ENCODE measurements around the gene SUPT5H.
"Not testable (repeated sequence)": the region's sequence is repeated elsewhere in the genome, so short reads cannot be mapped to it uniquely, and the experiment has no call there.

The SUPT5H gene

DNA sequence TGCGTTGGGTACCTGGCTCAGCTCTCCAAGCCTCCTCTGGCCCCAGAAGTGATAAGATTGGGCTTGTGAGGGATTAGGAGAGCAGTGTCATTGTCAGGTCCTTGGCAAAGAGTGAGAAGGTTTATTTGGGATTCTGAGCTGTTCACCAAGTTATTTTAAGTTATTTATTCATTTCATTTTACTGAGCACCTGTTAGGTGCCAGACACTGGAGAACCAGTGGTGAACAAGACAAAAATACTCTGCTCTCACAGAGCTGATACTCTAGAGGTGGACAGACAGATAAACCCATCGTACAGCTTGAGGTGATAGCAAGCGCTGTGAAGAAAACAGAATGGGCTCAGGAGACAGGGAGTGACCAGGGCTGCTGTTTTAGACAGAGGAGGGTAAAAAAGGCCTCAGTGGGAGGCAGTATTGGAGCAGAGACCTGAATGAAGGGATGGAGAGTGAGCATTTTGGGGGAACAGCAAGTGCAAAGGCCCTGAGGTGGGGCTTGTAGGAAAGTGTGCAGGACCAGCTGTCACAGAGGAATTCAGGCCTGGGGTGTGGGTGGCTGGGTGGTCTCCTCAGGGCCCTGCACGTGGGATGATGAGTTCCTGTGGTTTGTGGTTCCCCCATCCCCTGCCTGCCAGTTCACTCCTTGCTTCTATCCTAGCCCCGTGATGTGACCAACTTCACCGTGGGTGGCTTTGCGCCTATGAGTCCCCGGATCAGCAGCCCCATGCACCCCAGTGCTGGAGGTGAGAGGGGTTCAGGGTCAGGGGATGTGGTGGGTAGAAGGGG, 26.6 kb downstream of the SUPT5H start:
- Histone ChIP-seq H3K9me3 (ENCODE audit: control insufficient read depth, low read length) (no peaks in the 10 kb centered on the region), H3K4me3 (ENCODE audit: extremely low read depth, insufficient read depth, low read length, poor library complexity, severe bottlenecking) (no peak overlapping the region), H3K36me3 (ENCODE audit: control insufficient read depth, insufficient read depth, low read length) (peaks cover 94% of the 10 kb centered on the region), H3K4me1 (ENCODE audit: control insufficient read depth, insufficient read depth, low read length, poor library complexity, severe bottlenecking) (no peaks in the 10 kb centered on the region), H3K27ac (ENCODE audit: low read depth, low read length, severe bottlenecking) (no peak overlapping the region)
- 97 to 100% methylated on average over 2 to 6 of the region's 8 CpGs for WGBS, 2 experiments (ENCODE audit: insufficient coverage in 2 of 2)

DNA sequence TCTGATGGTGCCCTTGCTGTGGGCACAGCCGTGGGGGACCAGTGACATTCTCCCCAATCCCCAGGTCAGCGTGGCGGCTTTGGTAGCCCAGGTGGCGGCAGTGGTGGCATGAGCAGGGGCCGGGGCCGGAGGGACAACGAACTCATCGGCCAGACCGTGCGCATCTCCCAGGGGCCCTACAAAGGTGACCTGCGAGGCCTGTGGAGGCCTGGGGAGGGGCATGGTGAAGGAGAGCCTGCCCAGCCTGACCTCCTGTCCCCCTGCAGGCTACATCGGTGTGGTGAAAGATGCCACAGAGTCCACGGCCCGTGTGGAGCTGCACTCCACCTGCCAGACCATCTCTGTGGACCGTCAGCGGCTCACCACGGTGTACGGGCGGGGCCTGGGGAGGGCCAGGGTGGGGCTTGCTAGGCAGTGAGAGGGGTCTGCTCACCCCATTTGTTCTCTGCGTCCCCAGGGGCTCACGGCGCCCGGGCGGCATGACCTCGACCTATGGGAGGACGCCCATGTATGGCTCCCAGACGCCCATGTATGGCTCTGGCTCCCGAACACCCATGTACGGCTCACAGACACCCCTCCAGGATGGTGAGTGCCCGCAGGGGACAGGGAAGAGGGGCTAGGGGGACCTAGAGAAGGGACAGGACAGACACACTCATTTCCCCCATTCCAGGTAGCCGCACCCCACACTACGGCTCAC, 27.5 kb downstream of the SUPT5H start:
- Histone ChIP-seq H3K27ac (ENCODE audit: low read depth, low read length, severe bottlenecking) (no peak overlapping the region), H3K36me3 (ENCODE audit: control insufficient read depth, insufficient read depth, low read length) (peaks cover 88% of the 10 kb centered on the region), H3K4me1 (ENCODE audit: control insufficient read depth, insufficient read depth, low read length, poor library complexity, severe bottlenecking) (no peaks in the 10 kb centered on the region), H3K4me3 (ENCODE audit: extremely low read depth, insufficient read depth, low read length, poor library complexity, severe bottlenecking) (no peak overlapping the region), H3K9me3 (ENCODE audit: control insufficient read depth, low read length) (no peaks in the 10 kb centered on the region)
- 92 to 97% methylated on average over 22 to 29 of the region's 32 CpGs for WGBS, 2 experiments (ENCODE audit: insufficient coverage in 2 of 2)

DNA sequence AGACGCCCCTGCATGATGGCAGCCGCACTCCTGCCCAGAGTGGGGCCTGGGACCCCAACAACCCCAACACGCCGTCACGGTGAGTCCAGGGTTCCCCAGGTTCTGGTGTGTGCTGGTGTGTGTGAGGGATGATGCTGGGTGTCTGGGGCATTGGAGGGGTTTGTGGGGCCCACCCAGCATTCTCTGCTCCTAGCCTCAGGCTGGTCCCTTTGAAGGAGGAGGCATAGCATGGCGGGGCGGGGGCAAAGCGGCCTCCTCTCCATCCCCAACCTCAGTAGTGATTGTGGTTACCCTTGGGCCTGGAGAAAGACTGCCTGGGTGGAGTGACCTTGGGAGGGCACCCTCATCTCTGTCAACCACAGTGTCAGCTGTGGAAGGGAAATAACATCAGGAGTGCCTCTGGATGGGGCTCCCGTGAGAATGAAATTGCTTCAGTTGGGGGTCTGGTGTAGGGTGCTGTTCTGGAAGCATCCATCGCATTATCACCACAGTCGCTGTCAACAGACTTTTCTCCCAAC, 28.1 kb downstream of the SUPT5H start:
- no peak overlapping the region for H3K4me3 ChIP-seq (ENCODE audit: extremely low read depth, insufficient read depth, low read length, poor library complexity, severe bottlenecking)
- no peak overlapping the region for H3K27ac ChIP-seq (ENCODE audit: low read depth, low read length, severe bottlenecking)
- no peaks in the 10 kb centered on the region for H3K9me3 ChIP-seq (ENCODE audit: control insufficient read depth, low read length)
- WGBS, 2 experiments (ENCODE audit: insufficient coverage in 2 of 2), result 90 to 100% methylated on average over 3 to 8 of the region's 11 CpGs
- H3K36me3 ChIP-seq (ENCODE audit: control insufficient read depth, insufficient read depth, low read length), result peaks cover 81% of the 10 kb centered on the region
- H3K4me1 ChIP-seq (ENCODE audit: control insufficient read depth, insufficient read depth, low read length, poor library complexity, severe bottlenecking), result no peaks in the 10 kb centered on the region

DNA sequence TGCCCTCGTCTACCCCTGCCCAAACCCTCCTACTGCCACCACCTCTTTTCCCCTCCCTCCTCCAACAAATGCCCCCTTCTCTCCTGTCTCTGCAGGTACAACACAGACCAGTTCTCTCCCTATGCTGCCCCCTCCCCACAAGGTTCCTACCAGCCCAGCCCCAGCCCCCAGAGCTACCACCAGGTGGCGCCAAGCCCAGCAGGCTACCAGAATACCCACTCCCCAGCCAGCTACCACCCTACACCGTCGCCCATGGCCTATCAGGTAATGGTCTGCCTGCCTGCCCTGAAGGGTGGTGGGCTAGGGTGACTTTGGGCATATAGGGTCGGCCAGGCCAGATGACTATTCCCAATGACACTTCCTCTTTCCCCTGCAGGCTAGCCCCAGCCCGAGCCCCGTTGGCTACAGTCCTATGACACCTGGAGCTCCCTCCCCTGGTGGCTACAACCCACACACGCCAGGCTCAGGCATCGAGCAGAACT, 28.8 kb downstream of the SUPT5H start:
- 68 to 69% methylated on average over 7 to 9 of the region's 9 CpGs for WGBS, 2 experiments (ENCODE audit: insufficient coverage in 2 of 2)
- H3K36me3 ChIP-seq (ENCODE audit: control insufficient read depth, insufficient read depth, low read length), result peaks cover 75% of the 10 kb centered on the region
- H3K4me1 ChIP-seq (ENCODE audit: control insufficient read depth, insufficient read depth, low read length, poor library complexity, severe bottlenecking), result no peaks in the 10 kb centered on the region

DNA sequence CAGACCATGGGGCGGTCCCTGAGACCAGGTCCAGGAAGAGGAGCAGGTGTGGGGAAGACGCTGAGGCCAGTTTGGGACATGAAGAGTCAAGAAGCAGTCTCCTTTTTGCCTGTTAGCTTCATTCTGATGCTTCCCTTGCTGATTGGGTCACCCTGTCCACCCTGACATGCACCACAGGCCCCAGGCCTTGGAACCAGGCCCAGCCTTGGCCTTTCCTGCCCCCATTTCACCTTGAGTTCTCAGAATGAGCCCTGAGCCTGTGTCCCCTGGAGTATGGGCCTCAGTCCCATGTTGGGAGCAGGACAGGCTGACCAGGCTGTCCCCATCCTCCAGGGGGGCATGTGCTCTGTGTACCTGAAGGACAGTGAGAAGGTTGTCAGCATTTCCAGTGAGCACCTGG, 30.4 kb downstream of the SUPT5H start:
- H3K27ac ChIP-seq (ENCODE audit: low read depth, low read length, severe bottlenecking), result no peak overlapping the region
- H3K36me3 ChIP-seq (ENCODE audit: control insufficient read depth, insufficient read depth, low read length), result peaks cover 59% of the 10 kb centered on the region
- H3K4me1 ChIP-seq (ENCODE audit: control insufficient read depth, insufficient read depth, low read length, poor library complexity, severe bottlenecking), result peaks cover 3% of the 10 kb centered on the region
- H3K4me3 ChIP-seq (ENCODE audit: extremely low read depth, insufficient read depth, low read length, poor library complexity, severe bottlenecking), result no peak overlapping the region
- H3K9me3 ChIP-seq (ENCODE audit: control insufficient read depth, low read length), result no peaks in the 10 kb centered on the region
- 92 to 93% methylated on average over 2 of the region's 2 CpGs for whole genome bisulfite sequencing, 2 experiments (ENCODE audit: insufficient coverage in 2 of 2)

More for the DNA sequence above, 28.8 kb downstream of the SUPT5H start:
- Histone ChIP-seq H3K4me3 (ENCODE audit: extremely low read depth, insufficient read depth, low read length, poor library complexity, severe bottlenecking) (no peak overlapping the region), H3K9me3 (ENCODE audit: control insufficient read depth, low read length) (no peaks in the 10 kb centered on the region), H3K27ac (ENCODE audit: low read depth, low read length, severe bottlenecking) (no peak overlapping the region)

DNA sequence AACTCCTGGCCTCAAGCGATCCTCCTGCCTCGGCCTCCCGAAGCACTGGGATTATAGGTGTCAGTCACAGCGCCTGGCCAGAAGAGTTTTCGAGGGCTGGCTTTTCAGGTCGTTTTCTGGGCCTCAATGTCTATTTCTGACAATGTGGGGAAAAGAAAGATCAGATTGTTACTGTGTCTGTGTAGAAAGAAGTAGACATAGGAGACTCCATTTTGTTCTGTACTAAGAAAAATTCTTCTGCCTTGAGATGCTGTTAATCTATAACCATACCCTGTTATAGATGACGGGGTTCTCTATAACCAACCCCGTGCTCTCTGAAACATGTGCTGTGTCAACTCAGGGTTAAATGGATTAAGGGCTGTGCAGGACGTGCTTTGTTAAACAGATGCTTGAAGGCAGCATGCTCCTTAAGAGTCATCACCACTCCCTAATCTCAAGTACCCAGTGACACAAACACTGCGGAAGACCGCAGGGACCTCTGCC, 34.0 kb downstream of the SUPT5H start:
- H3K4me1 ChIP-seq (ENCODE audit: control insufficient read depth, insufficient read depth, low read length, poor library complexity, severe bottlenecking); H3K27ac ChIP-seq (ENCODE audit: low read depth, low read length, severe bottlenecking); H3K9me3 ChIP-seq (ENCODE audit: control insufficient read depth, low read length); H3K4me3 ChIP-seq (ENCODE audit: extremely low read depth, insufficient read depth, low read length, poor library complexity, severe bottlenecking): not testable (repeated sequence)
- 93 to 98% methylated on average over 6 of the region's 11 CpGs for WGBS, 2 experiments (ENCODE audit: insufficient coverage in 2 of 2)
- peaks cover 47% of the 10 kb centered on the region for H3K36me3 ChIP-seq (ENCODE audit: control insufficient read depth, insufficient read depth, low read length)

DNA sequence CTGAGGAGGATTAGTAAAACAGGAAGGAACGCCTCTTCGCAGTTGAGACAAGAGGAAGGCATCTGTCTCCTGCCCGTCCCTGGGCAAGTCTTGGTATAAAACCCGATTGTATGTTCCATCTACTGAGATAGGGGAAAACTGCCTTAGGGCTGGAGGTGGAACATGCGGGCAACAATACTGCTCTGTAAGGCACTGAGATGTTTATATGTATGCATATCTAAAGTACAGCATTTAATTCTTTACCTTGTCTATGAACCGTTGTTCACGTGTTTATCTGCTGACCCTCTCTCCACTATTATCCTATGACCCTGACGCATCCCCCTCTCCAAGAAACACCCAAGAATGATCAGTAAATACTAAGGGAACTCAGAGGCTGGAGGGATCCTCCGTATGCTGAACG, 34.5 kb downstream of the SUPT5H start:
- Histone ChIP-seq H3K4me3 (ENCODE audit: extremely low read depth, insufficient read depth, low read length, poor library complexity, severe bottlenecking) (no peak overlapping the region), H3K27ac (ENCODE audit: low read depth, low read length, severe bottlenecking) (peak overlapping the region; percentile 23), H3K4me1 (ENCODE audit: control insufficient read depth, insufficient read depth, low read length, poor library complexity, severe bottlenecking) (peaks cover 8% of the 10 kb centered on the region), H3K9me3 (ENCODE audit: control insufficient read depth, low read length) (no peaks in the 10 kb centered on the region), H3K36me3 (ENCODE audit: control insufficient read depth, insufficient read depth, low read length) (peaks cover 47% of the 10 kb centered on the region)
- 80 to 97% methylated on average over 4 to 6 of the region's 10 CpGs for WGBS, 2 experiments (ENCODE audit: insufficient coverage in 2 of 2)

DNA sequence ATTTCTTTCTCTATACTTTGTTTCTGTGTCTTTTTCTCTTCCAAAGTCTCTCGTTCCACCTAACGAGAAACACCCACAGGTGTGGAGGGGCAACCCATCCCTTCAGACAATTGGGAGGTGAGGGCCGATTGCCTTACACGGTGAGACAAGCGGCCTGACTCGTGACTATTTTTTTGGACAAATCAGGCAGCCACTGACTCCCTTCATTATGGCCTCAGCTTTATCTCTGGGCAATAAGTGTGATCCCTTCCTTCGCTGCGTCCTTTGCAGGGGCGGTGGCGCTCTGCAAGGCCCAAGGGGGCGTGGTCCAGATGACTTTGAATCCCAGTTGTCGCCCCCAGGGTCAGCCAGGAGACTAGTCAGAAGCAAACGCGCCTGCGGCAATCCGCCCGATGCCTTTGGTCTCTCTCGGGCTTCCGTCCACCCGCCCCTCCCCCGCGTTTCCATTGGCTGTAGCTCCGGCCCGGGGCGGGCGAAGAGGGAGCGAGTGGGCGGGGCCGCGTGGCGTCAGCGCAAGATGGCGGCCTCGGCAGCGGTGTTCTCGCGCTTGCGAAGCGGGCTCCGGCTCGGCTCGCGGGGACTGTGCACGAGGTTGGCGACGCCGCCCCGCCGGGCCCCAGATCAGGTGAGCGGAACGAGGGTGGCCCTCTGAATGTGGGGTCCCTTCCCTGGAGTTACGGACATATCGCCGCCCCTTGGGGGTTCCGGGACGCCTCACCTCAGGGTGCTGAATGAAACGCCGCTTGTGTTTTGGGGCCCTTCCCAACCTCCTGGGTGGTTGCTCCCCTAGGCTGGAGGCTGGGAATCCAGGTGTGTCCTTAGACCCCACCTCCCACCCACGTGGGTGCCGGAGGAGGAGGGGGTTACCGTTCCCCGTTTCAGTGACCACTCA, 35.2 kb downstream of the SUPT5H start, which contains the start of gene TIMM50:
Gene TIMM50 (plus strand): TSS at position 502 of the 892 bp plus-strand sequence. CDS start 16 bp downstream, at position 518.
- peak within 1 kb of the TSS; percentile 74 for H3K4me3 ChIP-seq (ENCODE audit: extremely low read depth, insufficient read depth, low read length, poor library complexity, severe bottlenecking)
- peak within 1 kb of the TSS; percentile 51 for H3K27ac ChIP-seq (ENCODE audit: low read depth, low read length, severe bottlenecking)
- H3K4me1 ChIP-seq (ENCODE audit: control insufficient read depth, insufficient read depth, low read length, poor library complexity, severe bottlenecking), result peaks cover 8% of the 10 kb centered on the region
- WGBS, 2 experiments (ENCODE audit: insufficient coverage in 2 of 2), result 5 to 6% methylated on average over 54 to 58 of the region's 62 CpGs
- H3K9me3 ChIP-seq (ENCODE audit: control insufficient read depth, low read length), result no peaks in the 10 kb centered on the region
- H3K36me3 ChIP-seq (ENCODE audit: control insufficient read depth, insufficient read depth, low read length), result peaks cover 45% of the 10 kb centered on the region

DNA sequence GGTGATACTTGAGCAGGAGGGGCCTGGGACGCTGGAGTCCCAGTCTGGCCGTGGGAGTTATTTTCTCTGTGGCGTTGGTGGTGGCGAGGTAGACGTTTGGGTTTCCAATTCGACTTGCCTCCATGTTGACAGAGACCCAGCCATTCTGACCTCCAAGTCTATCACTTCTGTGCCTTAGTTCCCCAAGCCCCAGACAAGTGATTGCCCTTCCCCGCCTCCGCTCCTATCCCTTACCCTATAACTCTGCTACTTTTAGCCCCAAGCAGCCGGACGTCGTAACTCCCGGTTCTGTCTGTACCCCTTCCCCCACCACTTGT, 35.8 kb downstream of the SUPT5H start:
- peak overlapping the region; percentile 51 for H3K27ac ChIP-seq (ENCODE audit: low read depth, low read length, severe bottlenecking)
- H3K9me3 ChIP-seq (ENCODE audit: control insufficient read depth, low read length), result no peaks in the 10 kb centered on the region
- 1 to 2% methylated on average over 10 of the region's 12 CpGs for WGBS, 2 experiments (ENCODE audit: insufficient coverage in 2 of 2)

DNA sequence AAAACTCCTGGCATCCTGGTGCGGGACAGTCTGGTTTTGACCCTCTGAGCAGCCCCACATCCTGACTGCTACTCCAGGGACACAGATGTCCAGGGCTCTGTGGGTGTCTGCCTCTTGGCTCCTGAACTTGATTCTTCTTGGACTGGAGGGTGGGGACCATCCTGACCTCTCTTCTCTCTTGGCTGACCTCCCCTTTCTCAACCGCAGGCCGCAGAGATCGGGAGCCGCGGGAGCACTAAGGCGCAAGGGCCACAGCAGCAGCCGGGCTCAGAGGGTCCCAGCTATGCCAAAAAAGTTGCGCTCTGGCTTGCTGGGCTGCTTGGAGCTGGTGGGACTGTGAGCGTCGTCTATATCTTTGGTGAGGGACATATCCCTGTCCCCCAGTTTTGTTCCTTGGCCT, 36.3 kb downstream of the SUPT5H start:
- Histone ChIP-seq H3K4me1 (ENCODE audit: control insufficient read depth, insufficient read depth, low read length, poor library complexity, severe bottlenecking) (peaks cover 8% of the 10 kb centered on the region), H3K4me3 (ENCODE audit: extremely low read depth, insufficient read depth, low read length, poor library complexity, severe bottlenecking) (peak overlapping the region; percentile 74), H3K27ac (ENCODE audit: low read depth, low read length, severe bottlenecking) (no peak overlapping the region), H3K36me3 (ENCODE audit: control insufficient read depth, insufficient read depth, low read length) (peaks cover 45% of the 10 kb centered on the region), H3K9me3 (ENCODE audit: control insufficient read depth, low read length) (no peaks in the 10 kb centered on the region)
- 85 to 89% methylated on average over 9 to 11 of the region's 11 CpGs for WGBS, 2 experiments (ENCODE audit: insufficient coverage in 2 of 2)

More for the DNA sequence above, 35.8 kb downstream of the SUPT5H start:
- H3K4me1 ChIP-seq (ENCODE audit: control insufficient read depth, insufficient read depth, low read length, poor library complexity, severe bottlenecking), result peaks cover 8% of the 10 kb centered on the region
- peak overlapping the region; percentile 74 for H3K4me3 ChIP-seq (ENCODE audit: extremely low read depth, insufficient read depth, low read length, poor library complexity, severe bottlenecking)
- peaks cover 45% of the 10 kb centered on the region for H3K36me3 ChIP-seq (ENCODE audit: control insufficient read depth, insufficient read depth, low read length)
